OCI-LY3 (cell line): Measurements from ENCODE around the gene AP4S1.

ENCODE experiments used
- CTCF ChIP-seq: fragments of 200-600, 300-600 bp; sonication (generic); IDR thresholded peaks from 2 replicates; pipeline ENCODE4 v1.5.1; 2014; ENCODE audit warnings: antibody characterized with exemption, low read length, low read depth
- EZH2phosphoT487 ChIP-seq: fragments of 200-600 bp; shearing (Covaris generic); IDR thresholded peaks from 2 replicates; pipeline ENCODE4 v1.6.1; 2018; ENCODE audit warnings: antibody characterized with exemption, mixed run types, low read depth

GRCh38 chr14:31021576-31021949 lies 3.9 kb upstream of the AP4S1 start:
- TF ChIP-seq CTCF: no peak
- no peak for TF ChIP-seq EZH2phosphoT487
